ENCODE measurements around the gene DUS4L. TPM values are rescaled to one million over a fixed set of nuclear protein-coding genes. Genes with fewer than 3 reads are reported as not detected.

The DUS4L gene
- total and polyA plus RNA-seq, 2 experiments from 2014 or later = 5.4 to 12.5 TPM

GRCh38 chr7:107599262-107599661, 35.5 kb downstream of the DUS4L start:
- Histone ChIP-seq H3K4me1 (ENCODE audit: insufficient read depth) (no peaks in the 10 kb centered on the region), H3K36me3 (replicated peaks; ENCODE audit: insufficient read depth, low read depth) (no peaks in the 10 kb centered on the region)
- WGBS (ENCODE audit: low lambda C conversion rate, missing lambda C conversion rate) = 100% methylated on average over 1 of the region's 1 CpG

GRCh38 chr7:107600816-107601215, 37.0 kb downstream of the DUS4L start:
- H3K79me2 ChIP-seq = no peaks in the 10 kb centered on the region
- H3K4me1 ChIP-seq (ENCODE audit: insufficient read depth) = no peaks in the 10 kb centered on the region
- H3K4me2 ChIP-seq = no peak overlapping the region
- no peak overlapping the region for H3K27ac ChIP-seq
- no peaks in the 10 kb centered on the region for H3K9me3 ChIP-seq (ENCODE audit: low read depth)
- no peaks in the 10 kb centered on the region for H3K36me3 ChIP-seq (replicated peaks; ENCODE audit: insufficient read depth, low read depth)
- WGBS (ENCODE audit: low lambda C conversion rate, missing lambda C conversion rate) = 91% methylated on average over 2 of the region's 2 CpGs
- no peaks in the 10 kb centered on the region for H3K27me3 ChIP-seq
- H3K4me3 ChIP-seq = no peak overlapping the region
- no peaks in the 10 kb centered on the region for H3K9me2 ChIP-seq (replicated peaks; ENCODE audit: insufficient read depth)
- H2AFZ ChIP-seq = no peak overlapping the region
- TF ChIP-seq EZH2phosphoT487 (IDR thresholded peaks at IDR 0.05; ENCODE audit: low read depth, severe bottlenecking, unreplicated experiment) = no peak
- TF ChIP-seq EZH2 (IDR thresholded peaks at IDR 0.05; ENCODE audit: borderline replicate concordance) = no peak
- TF ChIP-seq, protein P1, sequence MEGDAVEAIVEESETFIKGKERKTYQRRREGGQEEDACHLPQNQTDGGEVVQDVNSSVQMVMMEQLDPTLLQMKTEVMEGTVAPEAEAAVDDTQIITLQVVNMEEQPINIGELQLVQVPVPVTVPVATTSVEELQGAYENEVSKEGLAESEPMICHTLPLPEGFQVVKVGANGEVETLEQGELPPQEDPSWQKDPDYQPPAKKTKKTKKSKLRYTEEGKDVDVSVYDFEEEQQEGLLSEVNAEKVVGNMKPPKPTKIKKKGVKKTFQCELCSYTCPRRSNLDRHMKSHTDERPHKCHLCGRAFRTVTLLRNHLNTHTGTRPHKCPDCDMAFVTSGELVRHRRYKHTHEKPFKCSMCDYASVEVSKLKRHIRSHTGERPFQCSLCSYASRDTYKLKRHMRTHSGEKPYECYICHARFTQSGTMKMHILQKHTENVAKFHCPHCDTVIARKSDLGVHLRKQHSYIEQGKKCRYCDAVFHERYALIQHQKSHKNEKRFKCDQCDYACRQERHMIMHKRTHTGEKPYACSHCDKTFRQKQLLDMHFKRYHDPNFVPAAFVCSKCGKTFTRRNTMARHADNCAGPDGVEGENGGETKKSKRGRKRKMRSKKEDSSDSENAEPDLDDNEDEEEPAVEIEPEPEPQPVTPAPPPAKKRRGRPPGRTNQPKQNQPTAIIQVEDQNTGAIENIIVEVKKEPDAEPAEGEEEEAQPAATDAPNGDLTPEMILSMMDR (IDR thresholded peaks at IDR 0.05; ENCODE audit: poor library complexity) = no peak
- no peak for DNase-seq (ENCODE audit: low spot score)
- H4K20me1 ChIP-seq (ENCODE audit: insufficient read depth, poor library complexity, severe bottlenecking) = no peaks in the 10 kb centered on the region

More at GRCh38 chr7:107599262-107599661, 35.5 kb downstream of the DUS4L start:
- Histone ChIP-seq H4K20me1 (ENCODE audit: insufficient read depth, poor library complexity, severe bottlenecking) (no peaks in the 10 kb centered on the region), H2AFZ (no peak overlapping the region), H3K79me2 (no peaks in the 10 kb centered on the region), H3K27me3 (no peaks in the 10 kb centered on the region), H3K4me3 (no peak overlapping the region), H3K27ac (no peak overlapping the region), H3K4me2 (no peak overlapping the region), H3K9me2 (replicated peaks; ENCODE audit: insufficient read depth) (no peaks in the 10 kb centered on the region), H3K9me3 (ENCODE audit: low read depth) (no peaks in the 10 kb centered on the region)
- no peak for DNase-seq (ENCODE audit: low spot score)
- TF ChIP-seq EZH2 (IDR thresholded peaks at IDR 0.05; ENCODE audit: borderline replicate concordance) (no peak), EZH2phosphoT487 (IDR thresholded peaks at IDR 0.05; ENCODE audit: low read depth, severe bottlenecking, unreplicated experiment) (no peak)
- TF ChIP-seq, protein P1 (IDR thresholded peaks at IDR 0.05; ENCODE audit: poor library complexity) = no peak

- no peaks in the 10 kb centered on the region for H3K9me3 ChIP-seq (ENCODE audit: low read depth)
- H3K4me3 ChIP-seq = no peak overlapping the region
- H3K36me3 ChIP-seq (replicated peaks; ENCODE audit: insufficient read depth, low read depth) = no peaks in the 10 kb centered on the region
- no peaks in the 10 kb centered on the region for H4K20me1 ChIP-seq (ENCODE audit: insufficient read depth, poor library complexity, severe bottlenecking)
- no peaks in the 10 kb centered on the region for H3K79me2 ChIP-seq
- TF ChIP-seq, protein P1 (IDR thresholded peaks at IDR 0.05; ENCODE audit: poor library complexity) = no peak
- TF ChIP-seq EZH2 (IDR thresholded peaks at IDR 0.05; ENCODE audit: borderline replicate concordance) = no peak
- TF ChIP-seq EZH2phosphoT487 (IDR thresholded peaks at IDR 0.05; ENCODE audit: low read depth, severe bottlenecking, unreplicated experiment) = no peak
- H3K4me2 ChIP-seq = no peak overlapping the region
- 94% methylated on average over 3 of the region's 3 CpGs for WGBS (ENCODE audit: low lambda C conversion rate, missing lambda C conversion rate)
- no peaks in the 10 kb centered on the region for H3K9me2 ChIP-seq (replicated peaks; ENCODE audit: insufficient read depth)
- H3K27ac ChIP-seq = no peak overlapping the region
- no peaks in the 10 kb centered on the region for H3K27me3 ChIP-seq
- no peaks in the 10 kb centered on the region for H3K4me1 ChIP-seq (ENCODE audit: insufficient read depth)
- H2AFZ ChIP-seq = no peak overlapping the region
- DNase-seq (ENCODE audit: low spot score) = no peak
Observed at GRCh38 chr7:107605218-107605815, 41.5 kb downstream of the DUS4L start.
